A673 (cell line): ENCODE data around the gene EFCAB6. TPM values are rescaled to one million over a fixed set of nuclear protein-coding genes. Genes with fewer than 3 reads are reported as not detected.

Experiments used
- BruUV-seq: library from RNA; stranded (reverse); fragments of 400-500 nt; replicated peaks from 2 replicates; lab custom pipeline; 2021; lab: Mats Ljungman, UMichigan
- CTCF ChIA-PET: fragments of 300-600 bp; sonication (Branson Sonifier 250); formaldehyde crosslinking; loops from one replicate; lab custom pipeline; 2022; ENCODE audit warnings: antibody characterized with exemption; lab: Charles Lee
- POLR2A ChIA-PET: fragments of 300-600 bp; sonication (Branson Sonifier 250); formaldehyde crosslinking; loops from one replicate; lab custom pipeline; 2022; ENCODE audit warnings: antibody characterized with exemption; ENCODE audit not compliant: low non-redundant PET; lab: Charles Lee
- DNase-seq: peaks from one replicate; pipeline ENCODE4 v3.0.0-alpha.2; 2015; ENCODE audit warnings: low spot score
- H3K27ac ChIP-seq: fragments of 200-600 bp; sonication (generic); 2 replicates; pipeline ENCODE4 v1.5.1; 2016; ENCODE audit warnings: mixed run types, low read depth, mild to moderate bottlenecking, mixed read lengths, antibody characterized with exemption, low read length; ENCODE audit not compliant: poor library complexity, severe bottlenecking
- H3K27me3 ChIP-seq: fragments of 200-600 bp; sonication (generic); replicated peaks from 2 replicates; pipeline ENCODE4 v1.6.1; 2017; ENCODE audit warnings: mixed run types, low read depth, mild to moderate bottlenecking, mixed read lengths, antibody characterized with exemption, low read length; ENCODE audit not compliant: insufficient read depth, poor library complexity
- H3K36me3 ChIP-seq: fragments of 200-600 bp; sonication (generic); 2 replicates; pipeline ENCODE4 v1.6.1; 2016; ENCODE audit warnings: mixed run types, mild to moderate bottlenecking, mixed read lengths, antibody characterized with exemption, low read length; ENCODE audit not compliant: insufficient read depth, poor library complexity, severe bottlenecking
- H3K4me1 ChIP-seq: fragments of 200-600 bp; sonication (generic); 2 replicates; pipeline ENCODE4 v1.6.1; 2017; ENCODE audit warnings: mixed run types, mild to moderate bottlenecking, mixed read lengths, antibody characterized with exemption, low read length; ENCODE audit not compliant: insufficient read depth, poor library complexity, severe bottlenecking
- H3K4me3 ChIP-seq: fragments of 200-600 bp; sonication (generic); 2 replicates; pipeline ENCODE4 v1.5.1; 2016; ENCODE audit warnings: low read depth, mixed run types, mild to moderate bottlenecking, mixed read lengths, low read length; ENCODE audit not compliant: poor library complexity, severe bottlenecking
- H3K9me3 ChIP-seq: fragments of 200-600 bp; sonication (generic); 2 replicates; pipeline ENCODE4 v1.6.1; 2016; ENCODE audit warnings: mixed run types, low read depth, mild to moderate bottlenecking, mixed read lengths, antibody characterized with exemption, low read length; ENCODE audit not compliant: poor library complexity, severe bottlenecking
- CTCF ChIP-seq: fragments of 300-800, 200-600 bp; sonication (generic); conservative IDR thresholded peaks from 2 replicates; pipeline ENCODE4 v1.5.1; 2017; ENCODE audit warnings: low read depth, mild to moderate bottlenecking, antibody characterized with exemption, low read length, moderate library complexity, mixed read lengths
- EZH2 ChIP-seq: fragments of 200-600 bp; sonication (generic); IDR thresholded peaks from 2 replicates; pipeline ENCODE4 v1.6.1; 2017; ENCODE audit warnings: borderline replicate concordance, low read depth, mild to moderate bottlenecking, mixed read lengths, antibody characterized with exemption, low read length; ENCODE audit not compliant: poor library complexity, severe bottlenecking
- intact Hi-C: fragments of 100-400 bp; cut with micrococcal nuclease; formaldehyde crosslinking; loops from one replicate; pipeline ENCODE4 v1.10.0; 2022; ENCODE audit not compliant: unreplicated experiment
- total RNA-seq: library from RNA; stranded (reverse); gene quantifications from 2 replicates; pipeline ENCODE4 v1.2.3, GENCODE V29; 2021

Gene EFCAB6
- total RNA-seq, 1 experiment from 2014 or later = 0.41 TPM

GRCh38 chr22:43783777-43784176 is 28.3 kb downstream of the EFCAB6 start:
- TF ChIP-seq EZH2 (no peak), CTCF (no peak; the same call in 1 of the 2 replicates)
- Histone ChIP-seq H3K9me3 (no peaks in the 10 kb centered on the region), H3K4me3 (no peak overlapping the region), H3K4me1 (no peaks in the 10 kb centered on the region), H3K36me3 (no peaks in the 10 kb centered on the region), H3K27ac (no peak overlapping the region), H3K27me3 (peaks cover 21% of the 10 kb centered on the region)
- ChIA-PET CTCF (interaction anchor here (1.2 kb wide), 1 partner anchor 13 kb away, joined by 3 read pairs; no protein-coding TSS in a partner anchor), POLR2A (no interaction called here)
- intact Hi-C loops = no loop called here
- DNase-seq = no peak
- BruUV-seq = no TSS peak

GRCh38 chr22:43782448-43782847 is 29.7 kb downstream of the EFCAB6 start:
- DNase-seq = no peak
- ChIA-PET POLR2A (no interaction called here), CTCF (interaction anchor here (1.2 kb wide), 1 partner anchor 14 kb away, joined by 3 read pairs; no protein-coding TSS in a partner anchor)
- no peaks in the 10 kb centered on the region for H3K9me3 ChIP-seq
- H3K4me1 ChIP-seq = no peaks in the 10 kb centered on the region
- TF ChIP-seq CTCF (no peak), EZH2 (no peak)
- no peaks in the 10 kb centered on the region for H3K36me3 ChIP-seq
- H3K27me3 ChIP-seq = peaks cover 14% of the 10 kb centered on the region
- BruUV-seq = no TSS peak
- no peak overlapping the region for H3K4me3 ChIP-seq
- intact Hi-C loops = no loop called here
- H3K27ac ChIP-seq = no peak overlapping the region

GRCh38 chr22:43777286-43777685 is 34.8 kb downstream of the EFCAB6 start:
- Histone ChIP-seq H3K27ac (no peak overlapping the region), H3K36me3 (no peaks in the 10 kb centered on the region), H3K9me3 (no peaks in the 10 kb centered on the region), H3K4me1 (no peaks in the 10 kb centered on the region), H3K4me3 (no peak overlapping the region), H3K27me3 (no peaks in the 10 kb centered on the region)
- DNase-seq = no peak
- POLR2A ChIA-PET = no interaction called here
- CTCF ChIA-PET = no interaction called here
- intact Hi-C loops = no loop called here
- no TSS peak for BruUV-seq
- no peak for TF ChIP-seq CTCF
- no peak for TF ChIP-seq EZH2
